ENCODE measurements around the gene RHOT1. TPM values are rescaled to one million over a fixed set of nuclear protein-coding genes. Genes with fewer than 3 reads are reported as not detected.
A peak's percentile ranks its signal among the peaks of the same experiment; 100 is the strongest.
"Not testable (repeated sequence)": the region's sequence is repeated elsewhere in the genome, so short reads cannot be mapped to it uniquely, and the experiment has no call there.

The RHOT1 gene
- polyA plus RNA-seq (2011; rRNA removed) (27.4 and 46.3 TPM in 2 replicates), polyA minus RNA-seq (2011; rRNA and poly(A)+ RNA removed) (20.0 and 22.7 TPM in 2 replicates)

DNA sequence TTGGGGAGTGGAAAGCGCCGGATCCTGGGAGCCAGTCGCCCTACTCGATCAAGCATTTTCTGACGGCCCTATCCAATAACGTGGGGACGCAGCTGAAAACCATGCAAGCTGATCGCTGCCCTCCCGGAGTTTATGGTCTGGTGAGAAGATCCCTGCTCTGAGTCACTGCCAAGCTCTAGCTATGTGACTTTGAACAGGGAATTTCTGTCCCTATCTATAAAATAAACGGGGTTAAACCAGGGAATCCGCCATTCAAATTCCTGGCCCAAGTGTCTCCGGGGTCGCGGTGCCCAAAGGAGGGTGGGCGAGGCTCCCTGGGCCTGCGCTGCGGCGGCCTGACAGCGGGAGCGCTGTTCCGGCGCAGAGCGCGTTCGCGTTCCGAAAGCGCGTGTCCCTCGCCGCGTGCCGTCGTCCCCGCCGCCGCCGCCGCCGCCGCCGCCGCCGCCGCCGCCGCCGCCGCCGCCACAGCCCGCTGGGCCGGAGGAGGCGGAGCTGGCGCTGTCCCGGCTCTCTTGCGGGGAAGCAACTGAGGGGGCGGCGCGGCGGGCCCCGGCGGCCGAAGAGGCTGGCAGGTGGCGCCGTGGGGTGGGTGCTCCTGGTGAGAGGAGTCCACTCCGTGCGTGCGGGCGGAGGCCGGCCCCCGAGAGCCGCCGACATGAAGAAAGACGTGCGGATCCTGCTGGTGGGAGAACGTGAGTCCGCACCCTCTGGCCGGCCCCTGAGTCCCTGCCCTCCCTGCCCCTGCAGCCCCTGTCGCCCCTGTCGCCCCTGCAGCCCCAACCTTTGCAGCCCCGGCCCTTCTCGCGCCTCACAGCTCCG lies at the start of gene RHOT1:
Gene RHOT1 (plus strand): TSS at position 465 of the 819 bp plus-strand sequence. CDS start 191 bp downstream, at position 656.
- POLR2A ChIA-PET = interaction anchor here (0.5 kb wide), 1 partner anchor 14 kb away, joined by 3 read pairs; no protein-coding TSS in a partner anchor
- no peaks in the 10 kb centered on the region for H3K27me3 ChIP-seq (ENCODE audit: control insufficient read depth, insufficient read depth, low read length)
- H3K36me3 ChIP-seq (ENCODE audit: control insufficient read depth, insufficient read depth, low read length) = no peaks in the 10 kb centered on the region
- peak within 1 kb of the TSS; percentile 75 for H3K4me3 ChIP-seq (ENCODE audit: low read depth, low read length)
- CTCF ChIA-PET = interaction anchor here (0.6 to 4.1 kb wide), 10 partner anchors 9 to 509 kb away, joined by 3 to 28 read pairs (median 3); partner anchors contain the start of gene LRRC37B
- TF ChIP-seq, protein P1, sequence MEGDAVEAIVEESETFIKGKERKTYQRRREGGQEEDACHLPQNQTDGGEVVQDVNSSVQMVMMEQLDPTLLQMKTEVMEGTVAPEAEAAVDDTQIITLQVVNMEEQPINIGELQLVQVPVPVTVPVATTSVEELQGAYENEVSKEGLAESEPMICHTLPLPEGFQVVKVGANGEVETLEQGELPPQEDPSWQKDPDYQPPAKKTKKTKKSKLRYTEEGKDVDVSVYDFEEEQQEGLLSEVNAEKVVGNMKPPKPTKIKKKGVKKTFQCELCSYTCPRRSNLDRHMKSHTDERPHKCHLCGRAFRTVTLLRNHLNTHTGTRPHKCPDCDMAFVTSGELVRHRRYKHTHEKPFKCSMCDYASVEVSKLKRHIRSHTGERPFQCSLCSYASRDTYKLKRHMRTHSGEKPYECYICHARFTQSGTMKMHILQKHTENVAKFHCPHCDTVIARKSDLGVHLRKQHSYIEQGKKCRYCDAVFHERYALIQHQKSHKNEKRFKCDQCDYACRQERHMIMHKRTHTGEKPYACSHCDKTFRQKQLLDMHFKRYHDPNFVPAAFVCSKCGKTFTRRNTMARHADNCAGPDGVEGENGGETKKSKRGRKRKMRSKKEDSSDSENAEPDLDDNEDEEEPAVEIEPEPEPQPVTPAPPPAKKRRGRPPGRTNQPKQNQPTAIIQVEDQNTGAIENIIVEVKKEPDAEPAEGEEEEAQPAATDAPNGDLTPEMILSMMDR (IDR thresholded peaks at IDR 0.05; ENCODE audit: insufficient read depth, low read depth, low read length) = peak; percentile 67
- DNase-seq (ENCODE audit: low read depth) = no peak

DNA sequence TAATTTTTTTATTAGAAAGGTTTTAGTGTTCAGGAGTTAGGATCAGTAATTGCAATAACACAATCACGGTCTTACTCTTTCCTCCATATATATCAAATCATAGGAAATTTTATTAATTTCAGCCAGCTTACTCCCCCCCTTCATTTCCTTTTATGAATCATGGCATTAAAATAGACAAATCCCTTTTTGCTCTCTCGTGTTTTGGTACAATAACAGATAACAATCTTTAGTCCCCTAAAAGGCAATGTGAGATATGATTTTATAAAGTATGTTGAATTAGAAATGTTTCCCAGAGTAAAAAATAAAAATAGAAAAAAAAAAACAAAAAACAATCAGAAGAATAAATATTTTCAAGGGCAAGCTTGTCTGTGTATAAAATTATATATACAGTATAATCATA lies 42.6 kb upstream of the RHOT1 start:
- H3K27me3 ChIP-seq (ENCODE audit: control insufficient read depth, insufficient read depth, low read length) = no peaks in the 10 kb centered on the region
- no peaks in the 10 kb centered on the region for H3K36me3 ChIP-seq (ENCODE audit: control insufficient read depth, insufficient read depth, low read length)
- TF ChIP-seq, protein P1 (IDR thresholded peaks at IDR 0.05; ENCODE audit: insufficient read depth, low read depth, low read length) = no peak
- no peak for DNase-seq (ENCODE audit: low read depth)
- H3K4me3 ChIP-seq (ENCODE audit: low read depth, low read length) = no peak overlapping the region
- CTCF ChIA-PET = no interaction called here
- POLR2A ChIA-PET = no interaction called here

DNA sequence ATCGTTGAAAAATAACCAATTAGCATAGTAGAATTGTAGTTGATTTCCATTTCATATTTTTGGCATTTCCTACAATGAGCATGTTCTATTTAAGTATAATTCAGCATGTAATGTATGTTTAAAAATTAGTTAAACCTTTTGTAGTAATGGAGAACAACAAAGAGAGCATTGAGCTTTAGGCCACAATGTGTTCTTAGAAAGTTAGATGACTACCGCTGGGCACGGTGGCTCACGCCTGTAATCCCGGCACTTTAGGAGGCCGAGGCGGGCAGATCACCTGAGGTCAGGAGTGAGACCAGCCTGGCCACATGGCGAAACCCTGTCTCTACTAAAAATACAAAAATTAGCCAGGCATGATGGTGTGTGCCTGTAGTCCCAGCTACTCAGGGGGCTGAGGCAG lies 42.0 kb upstream of the RHOT1 start:
- H3K4me3 ChIP-seq (ENCODE audit: low read depth, low read length); CTCF ChIA-PET; DNase-seq (ENCODE audit: low read depth); H3K36me3 ChIP-seq (ENCODE audit: control insufficient read depth, insufficient read depth, low read length); H3K27me3 ChIP-seq (ENCODE audit: control insufficient read depth, insufficient read depth, low read length); POLR2A ChIA-PET: not testable (repeated sequence)

- Histone ChIP-seq H3K27me3 (ENCODE audit: control insufficient read depth, insufficient read depth, low read length) (no peaks in the 10 kb centered on the region), H3K36me3 (ENCODE audit: control insufficient read depth, insufficient read depth, low read length) (no peaks in the 10 kb centered on the region), H3K4me3 (ENCODE audit: low read depth, low read length) (no peak overlapping the region)
- TF ChIP-seq, protein P1 (IDR thresholded peaks at IDR 0.05; ENCODE audit: insufficient read depth, low read depth, low read length) = no peak
- ChIA-PET POLR2A (no interaction called here), CTCF (no interaction called here)
- DNase-seq (ENCODE audit: low read depth) = no peak
Observed at GRCh38 chr17:32100971-32101631, 41.2 kb upstream of the RHOT1 start.

DNA sequence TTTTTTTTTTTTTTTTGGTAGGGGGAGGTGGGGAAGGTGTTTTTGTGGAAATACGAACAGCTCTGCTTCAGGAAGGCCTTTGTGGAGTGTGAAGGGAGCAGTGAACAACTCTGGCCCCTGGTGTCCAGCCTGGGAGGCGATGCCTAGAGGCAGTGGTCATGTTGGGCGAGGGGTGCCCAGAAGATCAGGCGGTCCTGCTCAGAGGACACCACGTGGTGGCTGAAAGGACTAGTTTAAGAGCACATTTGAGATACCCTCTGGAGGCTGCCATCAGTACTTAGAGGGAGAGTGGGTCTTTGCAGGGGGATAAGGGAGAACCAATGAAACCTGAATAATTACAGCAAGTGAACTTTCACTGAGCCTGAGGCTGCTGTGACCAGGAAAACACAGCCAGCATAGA lies 40.1 kb upstream of the RHOT1 start:
- no peak overlapping the region for H3K4me3 ChIP-seq (ENCODE audit: low read depth, low read length)
- no peak for DNase-seq (ENCODE audit: low read depth)
- TF ChIP-seq, protein P1 (IDR thresholded peaks at IDR 0.05; ENCODE audit: insufficient read depth, low read depth, low read length) = no peak
- H3K27me3 ChIP-seq (ENCODE audit: control insufficient read depth, insufficient read depth, low read length) = no peaks in the 10 kb centered on the region
- POLR2A ChIA-PET = no interaction called here
- CTCF ChIA-PET = no interaction called here
- no peaks in the 10 kb centered on the region for H3K36me3 ChIP-seq (ENCODE audit: control insufficient read depth, insufficient read depth, low read length)

All from BJ (cell line).